Thoracic aorta (tissue), 2 donors: ENCODE measurements around the gene UIMC1. TPM values are rescaled to one million over a fixed set of nuclear protein-coding genes. Genes with fewer than 3 reads are reported as not detected.
"Not testable (repeated sequence)": the region's sequence is repeated elsewhere in the genome, so short reads cannot be mapped to it uniquely, and the experiment has no call there.

Experiments used
- ATAC-seq: fragments of 150-250 bp; one replicate; pipeline ENCODE4 v1.8.0; 2017; ENCODE audit warnings: low read depth; ENCODE audit not compliant: insufficient number of reproducible peaks, low FRiP score
- DNase-seq: peaks from one replicate; pipeline ENCODE4 v3.0.0-alpha.2; 2020; ENCODE audit warnings: low spot score
- H3K27ac ChIP-seq, 2 donors: fragments of 200-600 bp; sonication (generic); 1 replicate in 1 of 2; 2 replicates in 1 of 2; pipeline ENCODE4 v1.5.1; 2016; ENCODE audit warnings: mild to moderate bottlenecking in 2 of 2, moderate library complexity in 2 of 2
- H3K27me3 ChIP-seq: fragments of 200-600 bp; sonication (generic); replicated peaks from 2 replicates; pipeline ENCODE4 v1.6.0; 2016; ENCODE audit warnings: mild to moderate bottlenecking; ENCODE audit not compliant: insufficient read depth
- H3K36me3 ChIP-seq: fragments of 200-600 bp; sonication (generic); one replicate; pipeline ENCODE4 v1.5.1; 2016
- H3K4me1 ChIP-seq, 2 donors: fragments of 200-600 bp; sonication (generic); 1 replicate in 1 of 2; 2 replicates in 1 of 2; pipeline versions ENCODE4 v1.5.1 to v1.6.0; 2016; ENCODE audit warnings: low read depth in 2 of 2, mild to moderate bottlenecking in 1 of 2; ENCODE audit not compliant: control insufficient read depth in 1 of 2
- H3K4me3 ChIP-seq: fragments of 200-600 bp; sonication (generic); 2 replicates; pipeline ENCODE4 v1.5.1; 2016; ENCODE audit warnings: mild to moderate bottlenecking
- H3K9me3 ChIP-seq: fragments of 200-600 bp; sonication (generic); 2 replicates; pipeline ENCODE4 v1.5.1; 2016
- total RNA-seq, 2 donors: library from RNA; depleted of rRNA; stranded (reverse); fragments of >200 nt; gene quantifications; one replicate each; pipeline versions ENCODE4 v1.1.0 to v1.2.3, GENCODE V29; 2016
- TF ChIP-seq, protein P1 (sequence below): fragments of 200-600 bp; sonication (generic); IDR thresholded peaks from one replicate; pipeline ENCODE4 v1.5.1; 2019; ENCODE audit warnings: antibody characterized with exemption

UIMC1 gene
- total RNA-seq, 2 donors from 2014 or later = 27.3 to 40.9 TPM

DNA sequence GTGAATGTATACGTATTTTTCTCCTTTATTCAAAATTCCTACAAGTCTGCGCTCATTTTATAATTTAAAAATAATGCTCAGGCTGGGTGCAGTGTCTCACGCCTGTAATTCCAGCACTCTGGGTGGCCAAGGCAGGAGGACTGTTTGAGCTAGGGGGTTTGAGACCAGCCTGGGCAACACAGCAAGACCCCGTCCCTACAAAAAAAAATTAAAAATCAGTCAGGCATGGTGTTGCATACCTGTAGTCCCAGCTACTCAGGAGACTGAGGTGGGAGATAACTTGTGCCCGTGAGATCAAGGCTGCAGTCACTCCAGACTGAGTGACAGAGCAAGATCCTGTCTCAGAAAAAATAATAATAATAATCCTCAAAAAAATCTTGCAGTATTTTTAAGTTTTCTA lies 7.8 kb downstream of the UIMC1 start:
- H3K9me3 ChIP-seq = peaks cover 3% of the 10 kb centered on the region
- no peaks in the 10 kb centered on the region for H3K27me3 ChIP-seq
- no peak for ATAC-seq
- H3K27ac ChIP-seq = no peak overlapping the region
- no peaks in the 10 kb centered on the region for H3K36me3 ChIP-seq
- no peak overlapping the region for H3K4me3 ChIP-seq
- H3K4me1 ChIP-seq = peaks cover 9 to 24% of the 10 kb centered on the region in 2 donors
- no peak for DNase-seq
- TF ChIP-seq, protein P1, sequence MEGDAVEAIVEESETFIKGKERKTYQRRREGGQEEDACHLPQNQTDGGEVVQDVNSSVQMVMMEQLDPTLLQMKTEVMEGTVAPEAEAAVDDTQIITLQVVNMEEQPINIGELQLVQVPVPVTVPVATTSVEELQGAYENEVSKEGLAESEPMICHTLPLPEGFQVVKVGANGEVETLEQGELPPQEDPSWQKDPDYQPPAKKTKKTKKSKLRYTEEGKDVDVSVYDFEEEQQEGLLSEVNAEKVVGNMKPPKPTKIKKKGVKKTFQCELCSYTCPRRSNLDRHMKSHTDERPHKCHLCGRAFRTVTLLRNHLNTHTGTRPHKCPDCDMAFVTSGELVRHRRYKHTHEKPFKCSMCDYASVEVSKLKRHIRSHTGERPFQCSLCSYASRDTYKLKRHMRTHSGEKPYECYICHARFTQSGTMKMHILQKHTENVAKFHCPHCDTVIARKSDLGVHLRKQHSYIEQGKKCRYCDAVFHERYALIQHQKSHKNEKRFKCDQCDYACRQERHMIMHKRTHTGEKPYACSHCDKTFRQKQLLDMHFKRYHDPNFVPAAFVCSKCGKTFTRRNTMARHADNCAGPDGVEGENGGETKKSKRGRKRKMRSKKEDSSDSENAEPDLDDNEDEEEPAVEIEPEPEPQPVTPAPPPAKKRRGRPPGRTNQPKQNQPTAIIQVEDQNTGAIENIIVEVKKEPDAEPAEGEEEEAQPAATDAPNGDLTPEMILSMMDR = no peak

DNA sequence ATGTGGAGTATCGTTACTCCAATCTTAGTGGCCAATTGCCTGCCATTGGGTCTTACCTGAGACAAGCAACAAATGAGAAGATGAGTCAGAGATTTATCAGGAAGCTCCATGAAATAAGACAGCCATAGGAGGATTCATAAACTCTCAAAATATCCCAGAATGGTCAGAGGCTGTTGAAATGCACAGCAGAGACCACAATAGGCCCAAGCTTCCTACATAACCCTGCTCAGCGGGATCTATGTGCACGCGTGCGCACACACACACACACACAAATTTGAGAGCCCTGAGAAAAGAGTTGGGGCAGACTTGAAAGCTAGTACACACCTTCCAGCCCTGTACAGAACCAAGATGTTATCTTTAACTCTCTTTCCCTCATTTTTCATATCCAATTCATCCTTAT lies 9.8 kb downstream of the UIMC1 start:
- no peaks in the 10 kb centered on the region for H3K27me3 ChIP-seq
- no peaks in the 10 kb centered on the region for H3K36me3 ChIP-seq
- H3K4me1 ChIP-seq = peaks cover 9 to 19% of the 10 kb centered on the region in 2 donors
- no peak for ATAC-seq
- peak overlapping the region in 1 of 2 donors; percentile 3 for H3K27ac ChIP-seq
- peaks cover 8% of the 10 kb centered on the region for H3K9me3 ChIP-seq
- DNase-seq = no peak
- TF ChIP-seq, protein P1 = no peak
- H3K4me3 ChIP-seq = no peak overlapping the region

DNA sequence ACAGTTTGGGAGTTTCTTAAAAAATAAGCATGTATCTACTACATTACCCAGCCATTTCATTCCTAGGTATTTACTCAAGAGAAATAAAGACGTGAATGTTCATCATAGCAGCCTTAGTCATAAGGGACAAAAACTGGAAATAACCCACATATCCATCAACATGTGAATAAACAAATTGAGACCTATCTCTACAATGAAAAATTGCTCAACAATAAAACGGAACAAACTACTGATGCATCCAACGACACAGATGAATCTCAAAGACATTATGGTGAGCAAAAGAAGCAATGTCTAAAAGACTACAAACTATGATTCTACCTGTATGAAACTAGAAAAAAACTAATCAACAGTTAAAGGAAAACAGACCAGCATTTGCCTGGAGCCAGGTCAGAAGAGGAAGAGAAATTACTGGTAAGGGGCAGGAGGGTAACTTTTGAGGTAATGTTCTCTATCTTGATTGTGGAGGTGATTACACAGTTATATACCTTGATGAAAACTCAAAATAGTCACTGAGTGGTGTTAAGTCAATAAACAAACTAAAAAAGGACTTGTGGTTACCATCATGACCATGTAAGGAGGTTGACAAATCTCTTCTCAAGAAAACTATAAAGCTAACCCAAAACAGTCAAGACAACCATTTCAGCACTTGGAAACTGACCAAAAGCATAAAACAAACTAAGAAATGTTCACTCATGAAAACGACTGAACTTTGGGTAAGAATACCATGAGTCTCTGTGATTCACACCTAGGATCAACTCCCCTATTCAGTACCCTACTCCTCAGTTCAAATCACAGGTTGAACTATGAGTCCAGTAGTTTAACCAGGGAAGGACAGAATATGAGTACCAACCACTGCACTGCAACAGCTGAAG lies 10.4 kb downstream of the UIMC1 start:
- TF ChIP-seq, protein P1 = no peak
- no peak for DNase-seq
- no peaks in the 10 kb centered on the region for H3K27me3 ChIP-seq
- no peak overlapping the region for H3K4me3 ChIP-seq
- H3K36me3 ChIP-seq = no peaks in the 10 kb centered on the region
- peaks cover 9 to 19% of the 10 kb centered on the region in 2 donors for H3K4me1 ChIP-seq
- no peak for ATAC-seq
- H3K9me3 ChIP-seq = peaks cover 8% of the 10 kb centered on the region
- H3K27ac ChIP-seq = peak overlapping the region in 1 of 2 donors; percentile 3

DNA sequence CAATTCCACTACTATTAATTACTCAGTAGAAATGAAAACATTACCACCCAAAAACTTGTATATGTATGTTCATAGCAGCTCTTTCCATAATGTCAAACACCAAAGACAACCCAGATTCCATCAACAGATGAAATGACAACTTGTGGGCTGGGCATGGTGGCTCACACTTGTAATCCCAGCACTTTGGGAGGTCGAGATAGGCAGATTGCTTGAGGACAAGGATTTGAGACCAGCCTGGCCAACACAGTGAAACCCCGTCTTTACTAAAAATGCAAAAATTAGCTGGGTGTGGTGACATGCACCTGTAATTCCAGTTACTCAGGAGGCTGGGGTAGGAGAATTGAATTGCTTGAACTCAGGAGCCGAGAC lies 11.5 kb downstream of the UIMC1 start:
- H3K27ac ChIP-seq = peak overlapping the region in 1 of 2 donors; percentile 7
- DNase-seq (no peak), ATAC-seq (no peak)

DNA sequence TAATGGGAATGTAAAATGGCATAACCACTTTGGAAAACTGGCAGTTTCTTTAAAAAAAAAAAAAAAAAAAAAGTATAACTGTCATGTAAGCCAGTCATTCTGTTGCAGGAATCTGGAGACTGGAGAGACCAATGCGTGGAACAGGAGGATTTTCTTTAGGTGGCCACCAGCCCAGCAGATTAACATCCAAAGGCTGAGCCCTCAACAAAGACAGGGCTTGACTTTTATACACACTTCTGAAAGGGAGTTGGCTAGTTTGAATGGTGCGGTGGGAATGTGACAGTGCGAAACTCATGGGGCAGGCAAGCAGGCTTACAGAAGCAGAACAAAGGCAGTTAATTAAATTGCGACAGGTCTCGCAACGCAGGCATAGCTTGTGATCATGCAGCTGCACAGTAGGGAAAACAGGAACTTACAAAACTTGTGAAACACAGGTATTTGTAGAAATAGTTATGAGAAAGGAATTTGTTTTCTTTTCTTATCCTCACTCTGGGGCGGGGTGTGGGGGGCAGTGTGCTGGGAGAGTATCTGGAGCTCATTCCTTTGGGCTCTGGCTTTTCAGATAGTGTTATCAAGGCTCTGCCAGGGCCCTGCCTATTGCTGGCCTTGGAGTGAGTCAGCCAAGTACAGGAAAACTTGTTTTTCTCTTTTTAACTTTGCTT lies 12.0 kb downstream of the UIMC1 start:
- no peak for DNase-seq
- H3K36me3 ChIP-seq = no peaks in the 10 kb centered on the region
- no peak overlapping the region for H3K4me3 ChIP-seq
- peaks cover 8% of the 10 kb centered on the region for H3K9me3 ChIP-seq
- H3K27me3 ChIP-seq = no peaks in the 10 kb centered on the region
- peaks cover 9 to 19% of the 10 kb centered on the region in 2 donors for H3K4me1 ChIP-seq
- no peak for ATAC-seq
- TF ChIP-seq, protein P1 = no peak
- H3K27ac ChIP-seq = peak overlapping the region in 1 of 2 donors; percentile 7

More for the DNA sequence above, 11.5 kb downstream of the UIMC1 start:
- Histone ChIP-seq H3K36me3 (no peaks in the 10 kb centered on the region), H3K4me3 (no peak overlapping the region), H3K27me3 (no peaks in the 10 kb centered on the region), H3K9me3 (peaks cover 8% of the 10 kb centered on the region), H3K4me1 (peaks cover 9 to 19% of the 10 kb centered on the region in 2 donors)
- TF ChIP-seq, protein P1 = no peak

DNA sequence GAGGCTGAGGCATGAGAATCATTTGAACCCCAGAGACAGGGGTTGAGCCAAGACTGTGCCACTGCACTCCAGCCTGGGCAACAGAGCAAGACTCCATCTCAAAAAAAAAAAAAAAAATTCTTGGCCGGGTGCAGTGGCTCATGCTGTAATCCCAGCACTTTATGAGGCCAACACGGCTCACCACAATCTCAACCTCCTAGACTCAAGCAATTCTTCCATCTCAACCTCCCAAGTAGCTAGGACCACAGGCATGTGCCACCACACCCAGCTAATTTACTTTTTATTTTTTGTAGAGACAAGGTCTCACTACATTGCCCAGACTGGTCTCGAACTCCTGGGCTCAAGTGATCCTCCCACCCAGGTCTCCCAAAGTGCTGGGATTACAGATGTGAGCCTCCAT lies 13.5 kb downstream of the UIMC1 start:
- not testable (repeated sequence) for H3K27me3 ChIP-seq, H3K9me3 ChIP-seq, H3K27ac ChIP-seq, H3K4me3 ChIP-seq, DNase-seq, H3K36me3 ChIP-seq, ATAC-seq
- peaks cover 9 to 26% of the 10 kb centered on the region in 2 donors for H3K4me1 ChIP-seq
